ENCODE results near the gene STK35.

- no peak for TF ChIP-seq CTCF (IDR thresholded peaks at IDR 0.05)
- TF ChIP-seq POLR2A (IDR thresholded peaks at IDR 0.05) = no peak
Observed at GRCh38 chr20:2101057-2101864, at the start of gene STK35.
